GM18907 (cell line): Measurements from ENCODE around the gene POM121.
"Not testable (repeated sequence)": the region's sequence is repeated elsewhere in the genome, so short reads cannot be mapped to it uniquely, and the experiment has no call there.

ENCODE experiments used
- ATAC-seq: cut with Tn5 transposase; IDR thresholded peaks from one replicate; pipeline ENCODE4 v1.9.1; 2021; ENCODE audit warnings: mild to moderate bottlenecking, moderate library complexity; ENCODE audit not compliant: unreplicated experiment

POM121 gene

GRCh38 chr7:72924733-72925545 lies at the start of gene POM121:
POM121 (plus strand) TSS chr7:72925095; CDS start chr7:72925122, 27 bp downstream.
- ATAC-seq = peak; percentile 85

GRCh38 chr7:72879079-72879736 lies 45.7 kb upstream of the POM121 start:
- peak; percentile 100 for ATAC-seq

- ATAC-seq = peak; percentile 21
These were observed 45.1 kb upstream of the POM121 start for GRCh38 chr7:72879737-72880215.

DNA sequence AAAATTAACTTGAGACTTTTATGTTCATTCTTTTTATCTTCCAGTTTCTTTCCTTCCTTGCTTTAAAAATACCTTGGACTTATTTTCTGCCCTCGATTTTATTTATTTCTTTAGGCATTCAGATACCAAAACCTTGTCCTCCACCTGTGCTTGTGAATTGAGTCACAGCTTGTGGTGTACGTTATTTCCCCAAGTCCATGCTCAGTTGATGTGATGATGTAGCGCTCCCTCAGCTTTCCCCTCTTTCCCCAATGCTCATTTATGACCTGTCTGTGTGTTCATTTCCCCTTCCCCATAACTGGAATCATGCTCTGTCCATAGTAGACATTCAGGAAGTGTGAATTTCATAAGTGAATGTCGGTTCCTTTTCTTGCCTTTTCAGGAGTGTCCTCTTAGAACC lies 33.1 kb upstream of the POM121 start:
- ATAC-seq = not testable (repeated sequence)

- ATAC-seq = not testable (repeated sequence)
These were observed 20.2 kb upstream of the POM121 start for GRCh38 chr7:72904740-72905139.

- not testable (repeated sequence) for ATAC-seq
These were observed 16.5 kb upstream of the POM121 start for GRCh38 chr7:72908422-72908821.

DNA sequence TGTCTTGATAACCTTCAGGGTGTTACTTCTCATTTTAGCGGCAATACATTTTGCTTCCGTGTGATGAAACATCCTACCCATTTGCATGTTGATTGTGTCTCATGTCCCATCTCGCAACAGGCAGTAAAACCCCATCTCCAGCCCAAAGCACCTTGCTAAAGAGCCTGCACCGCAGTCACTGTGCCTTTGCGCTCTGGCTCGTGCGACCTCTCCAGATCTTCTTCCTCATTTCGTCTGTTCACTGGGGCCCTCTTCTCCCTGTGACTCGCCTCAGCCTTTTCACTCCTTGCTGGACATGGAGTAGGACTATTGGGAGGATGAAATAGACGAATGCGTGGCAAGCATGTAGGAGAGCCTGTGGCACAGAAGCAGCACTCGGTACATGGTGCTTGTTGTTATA lies 13.5 kb upstream of the POM121 start:
- not testable (repeated sequence) for ATAC-seq

DNA sequence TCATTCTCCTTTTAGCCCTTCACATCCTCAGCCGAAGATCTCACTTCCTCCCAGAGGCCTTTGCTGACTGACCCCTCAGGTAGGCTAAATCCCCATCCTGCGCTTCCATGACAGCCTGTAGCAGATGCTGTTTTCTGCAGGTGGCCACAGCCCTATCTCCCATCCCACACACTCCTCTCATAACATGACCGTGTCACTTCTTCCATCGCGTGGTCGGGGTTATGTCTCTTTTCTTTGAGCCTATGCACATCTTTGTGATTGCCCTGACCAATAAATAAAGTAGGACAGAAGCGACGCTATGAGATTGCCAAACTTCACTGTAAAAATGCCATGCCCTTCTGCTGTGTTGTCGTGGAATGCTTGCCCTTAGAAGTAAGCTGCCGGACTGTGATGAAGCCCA lies 11.1 kb upstream of the POM121 start:
- not testable (repeated sequence) for ATAC-seq

- peak; percentile 82 for ATAC-seq
These were observed 10.0 kb upstream of the POM121 start for GRCh38 chr7:72914756-72915525.

- no peak for ATAC-seq
These were observed 5.6 kb upstream of the POM121 start for GRCh38 chr7:72919256-72919775.

- ATAC-seq = peak; percentile 18
These were observed 536 bp upstream of the POM121 start for GRCh38 chr7:72924386-72924732.

- ATAC-seq = no peak
These were observed 738 bp downstream of the POM121 start for GRCh38 chr7:72925546-72926120.

DNA sequence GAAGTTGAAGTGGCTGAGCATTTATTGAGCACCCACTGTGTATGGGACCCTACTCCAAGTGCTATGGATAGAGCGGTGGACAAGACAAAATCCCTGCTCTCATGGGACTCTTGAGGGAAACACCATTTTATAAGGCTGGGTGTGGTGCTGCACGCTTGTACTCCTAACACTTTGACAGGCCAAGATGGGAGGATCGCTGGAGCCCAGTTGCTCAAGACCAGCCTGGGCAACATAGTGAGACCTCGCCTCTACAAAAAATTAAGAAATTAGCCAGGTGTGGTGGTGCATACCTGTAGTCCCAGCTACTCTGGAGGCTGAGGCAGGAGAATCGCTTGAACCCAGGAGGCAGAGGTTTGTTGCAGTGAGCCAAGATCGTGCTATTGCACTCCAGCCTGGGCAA lies 2.9 kb downstream of the POM121 start:
- not testable (repeated sequence) for ATAC-seq

DNA sequence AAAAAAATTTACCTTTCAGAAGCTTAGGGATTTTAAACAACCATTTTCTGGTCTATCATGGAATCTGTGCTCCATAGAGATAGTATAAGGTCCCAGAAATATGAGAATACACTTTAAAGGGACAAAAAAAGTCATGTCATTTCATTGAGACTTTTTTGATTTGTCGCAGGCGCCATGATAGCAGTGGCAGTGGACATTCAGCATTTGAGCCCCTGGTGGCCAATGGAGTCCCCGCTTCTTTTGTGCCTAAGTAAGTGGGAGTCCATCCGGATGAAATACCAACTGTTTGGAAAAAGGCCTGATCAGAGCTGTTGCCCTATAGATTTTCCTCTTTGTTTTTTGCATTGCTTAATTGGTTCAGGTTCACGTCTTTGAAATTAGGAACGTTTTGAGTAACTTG lies 3.3 kb downstream of the POM121 start:
- ATAC-seq = not testable (repeated sequence)

DNA sequence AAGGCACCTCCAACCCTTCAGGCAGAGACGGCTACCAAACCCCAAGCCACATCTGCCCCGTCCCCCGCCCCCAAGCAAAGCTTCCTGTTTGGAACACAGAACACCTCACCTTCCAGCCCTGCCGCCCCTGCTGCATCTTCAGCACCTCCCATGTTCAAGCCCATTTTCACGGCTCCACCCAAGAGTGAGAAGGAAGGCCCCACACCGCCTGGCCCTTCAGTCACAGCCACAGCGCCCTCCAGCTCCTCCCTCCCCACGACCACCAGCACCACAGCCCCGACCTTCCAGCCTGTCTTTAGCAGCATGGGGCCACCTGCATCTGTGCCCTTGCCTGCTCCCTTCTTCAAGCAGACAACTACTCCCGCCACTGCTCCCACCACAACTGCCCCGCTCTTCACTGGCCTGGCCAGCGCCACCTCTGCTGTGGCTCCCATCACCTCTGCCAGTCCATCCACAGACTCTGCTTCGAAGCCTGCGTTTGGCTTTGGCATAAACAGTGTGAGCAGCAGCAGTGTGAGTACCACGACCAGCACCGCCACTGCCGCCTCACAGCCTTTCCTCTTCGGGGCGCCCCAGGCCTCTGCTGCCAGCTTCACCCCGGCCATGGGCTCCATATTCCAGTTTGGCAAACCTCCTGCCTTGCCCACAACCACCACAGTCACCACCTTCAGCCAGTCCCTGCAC lies 17.3 kb downstream of the POM121 start:
- ATAC-seq = not testable (repeated sequence)

DNA sequence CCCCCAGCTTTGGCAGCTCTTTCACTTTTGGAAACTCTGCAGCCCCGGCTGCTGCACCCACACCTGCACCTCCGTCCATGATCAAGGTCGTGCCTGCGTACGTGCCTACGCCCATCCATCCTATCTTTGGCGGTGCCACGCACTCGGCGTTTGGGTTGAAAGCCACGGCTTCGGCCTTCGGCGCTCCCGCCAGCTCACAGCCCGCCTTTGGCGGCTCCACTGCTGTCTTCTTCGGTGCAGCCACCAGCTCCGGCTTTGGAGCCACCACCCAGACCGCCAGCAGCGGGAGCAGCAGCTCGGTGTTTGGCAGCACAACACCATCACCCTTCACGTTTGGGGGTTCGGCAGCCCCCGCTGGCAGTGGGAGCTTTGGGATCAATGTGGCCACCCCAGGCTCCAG lies 18.1 kb downstream of the POM121 start:
- not testable (repeated sequence) for ATAC-seq

GRCh38 chr7:72944937-72945336 lies 20.0 kb downstream of the POM121 start:
- not testable (repeated sequence) for ATAC-seq

- ATAC-seq = not testable (repeated sequence)
These were observed 20.7 kb downstream of the POM121 start for GRCh38 chr7:72945597-72945996.

- ATAC-seq = not testable (repeated sequence)
These were observed 21.3 kb downstream of the POM121 start for GRCh38 chr7:72946130-72946745.

- ATAC-seq = not testable (repeated sequence)
These were observed 23.8 kb downstream of the POM121 start for GRCh38 chr7:72948714-72949113.
